B cell (primary cell): ENCODE measurements around the gene TSHZ1. TPM values are rescaled to one million over a fixed set of nuclear protein-coding genes. Genes with fewer than 3 reads are reported as not detected.

Experiments
- ATAC-seq: fragments of 200-7000 bp; cut with Tn5 transposase; one replicate; pipeline ENCODE4 v1.10.0; 2021; ENCODE audit warnings: low read depth, mild to moderate bottlenecking, moderate number of reproducible peaks, moderate library complexity
- CTCF ChIA-PET: fragments of 350-600 bp; sonication (Branson Sonifier 250); formaldehyde crosslinking; loops from one replicate; lab custom pipeline; 2021; ENCODE audit warnings: antibody characterized with exemption, inconsistent platforms; lab: Charles Lee
- POLR2A ChIA-PET: fragments of 350-600 bp; sonication (Branson Sonifier 250); formaldehyde crosslinking; loops from one replicate; lab custom pipeline; 2021; ENCODE audit warnings: antibody characterized with exemption; lab: Charles Lee
- DNase-seq: peaks from one replicate; pipeline ENCODE4 v3.0.0; 2013
- H2AFZ ChIP-seq: 2 replicates; pipeline ENCODE4 v1.6.1; 2012; ENCODE audit warnings: mild to moderate bottlenecking, low read depth, low read length; ENCODE audit not compliant: insufficient read depth, poor library complexity, severe bottlenecking
- H3K27ac ChIP-seq, 2 donors: 1 replicate in 1 of 2; 2 replicates in 1 of 2; pipeline ENCODE4 v1.5.1; 2012 to 2013; ENCODE audit warnings: low read length in 2 of 2, mild to moderate bottlenecking in 2 of 2, moderate library complexity in 1 of 2
- H3K27me3 ChIP-seq, 4 experiments: fragments of 200-600 bp in 1 of 4; sonication (generic) in 1 of 4; replicated peaks in 1 of 4; 1 replicate in 2 of 4; 2 replicates in 2 of 4; pipeline versions ENCODE4 v1.6.1 to v1.7.0; 2013 to 2016; ENCODE audit warnings: low read length in 3 of 4, mild to moderate bottlenecking in 2 of 4, mixed read lengths in 1 of 4, moderate library complexity in 1 of 4; ENCODE audit not compliant: insufficient read depth in 4 of 4, control insufficient read depth in 3 of 4; ENCODE audit errors: control extremely low read depth in 1 of 4
- H3K36me3 ChIP-seq, 2 experiments: replicated peaks in 1 of 2; 1 replicate in 1 of 2; 2 replicates in 1 of 2; pipeline versions ENCODE4 v1.6.1 to v1.7.1; 2013; ENCODE audit warnings: low read length in 1 of 2; ENCODE audit not compliant: insufficient read depth in 2 of 2, control insufficient read depth in 1 of 2; ENCODE audit errors: control extremely low read depth in 1 of 2, extremely low read depth in 1 of 2
- H3K4me1 ChIP-seq, 2 donors: fragments of 200-600 bp in 1 of 2; sonication (generic) in 1 of 2; 1 replicate in 1 of 2; 2 replicates in 1 of 2; pipeline versions ENCODE4 v1.5.1 to v1.6.1; 2013 to 2017; ENCODE audit warnings: low read length in 2 of 2; ENCODE audit not compliant: control insufficient read depth in 2 of 2, insufficient read depth in 2 of 2
- H3K4me2 ChIP-seq: replicated peaks from 2 replicates; pipeline ENCODE3; 2012; ENCODE audit warnings: mild to moderate bottlenecking, low read depth, low read length; ENCODE audit not compliant: poor library complexity, severe bottlenecking
- H3K4me3 ChIP-seq, 5 experiments: fragments of 200-600 bp in 1 of 5; sonication (generic) in 1 of 5; 1 replicate in 3 of 5; 2 replicates in 2 of 5; pipeline versions ENCODE4 v1.5.1 to v1.7.0; 2011 to 2016; ENCODE audit warnings: low read length in 4 of 5, mild to moderate bottlenecking in 4 of 5, low read depth in 2 of 5, control low read depth in 1 of 5, moderate library complexity in 1 of 5; ENCODE audit not compliant: insufficient read depth in 1 of 5; ENCODE audit errors: control extremely low read depth in 1 of 5, extremely low read depth in 1 of 5
- H3K79me2 ChIP-seq: fragments of 200-600 bp; sonication (generic); one replicate; pipeline ENCODE4 v1.6.0; 2016; ENCODE audit warnings: low read length; ENCODE audit not compliant: control insufficient read depth, insufficient read depth
- H3K9ac ChIP-seq: fragments of 200-600 bp; sonication (generic); 2 replicates; pipeline ENCODE4 v1.6.1; 2017; ENCODE audit warnings: mild to moderate bottlenecking, low read length, moderate library complexity
- H3K9me3 ChIP-seq, 3 donors: one replicate each; pipeline versions ENCODE4 v1.6.1 to v1.7.1; 2013; ENCODE audit warnings: low read length in 2 of 3; ENCODE audit not compliant: control insufficient read depth in 2 of 3, insufficient read depth in 1 of 3; ENCODE audit errors: control extremely low read depth in 1 of 3
- H4K20me1 ChIP-seq: 2 replicates; pipeline ENCODE4 v1.6.0; 2012; ENCODE audit warnings: mild to moderate bottlenecking, low read length; ENCODE audit not compliant: insufficient read depth, control insufficient read depth, poor library complexity, severe bottlenecking
- H3K27ac Mint-ChIP-seq: one replicate; pipeline ENCODE4 v1.8.0; 2021; ENCODE audit warnings: mixed read lengths
- H3K27me3 Mint-ChIP-seq: one replicate; pipeline ENCODE4 v1.8.0; 2021; ENCODE audit warnings: mixed read lengths
- H3K4me1 Mint-ChIP-seq: one replicate; pipeline ENCODE4 v1.8.0; 2021; ENCODE audit warnings: mixed read lengths
- H3K4me3 Mint-ChIP-seq: one replicate; pipeline ENCODE4 v1.8.0; 2021; ENCODE audit warnings: mixed read lengths
- H3K9me3 Mint-ChIP-seq: one replicate; pipeline ENCODE4 v1.8.0; 2022; ENCODE audit warnings: mixed read lengths; ENCODE audit not compliant: insufficient read depth
- EZH2 ChIP-seq: IDR thresholded peaks from 2 replicates; pipeline ENCODE4 v1.6.1; 2012; ENCODE audit warnings: borderline replicate concordance, low read depth, mild to moderate bottlenecking, moderate library complexity, low read length; ENCODE audit not compliant: insufficient read depth, poor library complexity, severe bottlenecking
- WGBS: methylation state at CpG from one replicate; pipeline ENCODE4 v1.1.5; 2013; ENCODE audit warnings: missing lambda C conversion rate; ENCODE audit not compliant: insufficient coverage; 5-methylcytosine and 5-hydroxymethylcytosine counted together
- intact Hi-C: fragments of 100-400 bp; cut with micrococcal nuclease; formaldehyde crosslinking; loops from one replicate; pipeline ENCODE4 v1.10.0; 2022
- polyA plus RNA-seq: library from polyadenylated mRNA; depleted of rRNA; stranded (reverse); fragments of >200 nt; gene quantifications from 2 replicates; pipeline ENCODE4 v1.2.3, GENCODE V29; 2012
- total RNA-seq, 2 donors: library from RNA; stranded (reverse); fragments of 120-200 nt in 1 of 2; gene quantifications; 1 replicate in 1 of 2; 2 replicates in 1 of 2; pipeline versions ENCODE4 v1.2.3 to v1.2.4, GENCODE V29; 2013 to 2022
- TF ChIP-seq, protein P1 (sequence below): fragments of 200-600 bp; IDR thresholded peaks from one replicate; pipeline ENCODE4 v1.8.0; 2022; ENCODE audit warnings: antibody characterized with exemption, mild to moderate bottlenecking

Gene TSHZ1
- total and polyA plus RNA-seq, 2 donors (not counting 1 experiment from before 2014, with no cell fraction given), result 5.3 to 9.8 TPM

GRCh38 chr18:75285876-75286275, 75.3 kb downstream of the TSHZ1 start:
- POLR2A ChIA-PET, result no interaction called here

GRCh38 chr18:75287006-75287405, 76.4 kb downstream of the TSHZ1 start:
- no peaks in the 10 kb centered on the region for H3K4me1 Mint-ChIP-seq
- TF ChIP-seq, protein P1, sequence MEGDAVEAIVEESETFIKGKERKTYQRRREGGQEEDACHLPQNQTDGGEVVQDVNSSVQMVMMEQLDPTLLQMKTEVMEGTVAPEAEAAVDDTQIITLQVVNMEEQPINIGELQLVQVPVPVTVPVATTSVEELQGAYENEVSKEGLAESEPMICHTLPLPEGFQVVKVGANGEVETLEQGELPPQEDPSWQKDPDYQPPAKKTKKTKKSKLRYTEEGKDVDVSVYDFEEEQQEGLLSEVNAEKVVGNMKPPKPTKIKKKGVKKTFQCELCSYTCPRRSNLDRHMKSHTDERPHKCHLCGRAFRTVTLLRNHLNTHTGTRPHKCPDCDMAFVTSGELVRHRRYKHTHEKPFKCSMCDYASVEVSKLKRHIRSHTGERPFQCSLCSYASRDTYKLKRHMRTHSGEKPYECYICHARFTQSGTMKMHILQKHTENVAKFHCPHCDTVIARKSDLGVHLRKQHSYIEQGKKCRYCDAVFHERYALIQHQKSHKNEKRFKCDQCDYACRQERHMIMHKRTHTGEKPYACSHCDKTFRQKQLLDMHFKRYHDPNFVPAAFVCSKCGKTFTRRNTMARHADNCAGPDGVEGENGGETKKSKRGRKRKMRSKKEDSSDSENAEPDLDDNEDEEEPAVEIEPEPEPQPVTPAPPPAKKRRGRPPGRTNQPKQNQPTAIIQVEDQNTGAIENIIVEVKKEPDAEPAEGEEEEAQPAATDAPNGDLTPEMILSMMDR, result no peak
- TF ChIP-seq EZH2, result no peak
- no peak overlapping the region for H3K4me3 Mint-ChIP-seq
- Histone ChIP-seq H4K20me1 (no peaks in the 10 kb centered on the region), H3K36me3 (peaks cover 1 to 25% of the 10 kb centered on the region in 2 experiments), H3K9ac (no peak overlapping the region), H3K9me3 (peaks cover 0 to 32% (median 0%) of the 10 kb centered on the region in 3 donors), H3K4me3 (no peak overlapping the region), H3K4me2 (no peak overlapping the region), H3K4me1 (no peaks in the 10 kb centered on the region), H2AFZ (no peak overlapping the region), H3K27ac (no peak overlapping the region), H3K79me2 (no peaks in the 10 kb centered on the region), H3K27me3 (no peaks in the 10 kb centered on the region)
- no peaks in the 10 kb centered on the region for H3K9me3 Mint-ChIP-seq
- CTCF ChIA-PET, result no interaction called here
- no peak for ATAC-seq
- WGBS, result 98% methylated on average over 23 of the region's 23 CpGs
- no peak overlapping the region for H3K27ac Mint-ChIP-seq
- no peaks in the 10 kb centered on the region for H3K27me3 Mint-ChIP-seq
- POLR2A ChIA-PET, result no interaction called here
- intact Hi-C loops, result no loop called here
- DNase-seq, result no peak

More at GRCh38 chr18:75285876-75286275, 75.3 kb downstream of the TSHZ1 start:
- Histone ChIP-seq H4K20me1 (no peaks in the 10 kb centered on the region), H3K9me3 (peaks cover 0 to 38% (median 0%) of the 10 kb centered on the region in 3 donors), H2AFZ (no peak overlapping the region), H3K4me2 (no peak overlapping the region), H3K79me2 (no peaks in the 10 kb centered on the region), H3K4me3 (no peak overlapping the region), H3K27me3 (no peaks in the 10 kb centered on the region), H3K9ac (no peak overlapping the region), H3K36me3 (peaks cover 1 to 25% of the 10 kb centered on the region in 2 experiments), H3K27ac (no peak overlapping the region), H3K4me1 (no peaks in the 10 kb centered on the region)
- intact Hi-C loops, result no loop called here
- no peak overlapping the region for H3K27ac Mint-ChIP-seq
- no peaks in the 10 kb centered on the region for H3K9me3 Mint-ChIP-seq
- 97% methylated on average over 24 of the region's 24 CpGs for WGBS
- H3K4me1 Mint-ChIP-seq, result no peaks in the 10 kb centered on the region
- ATAC-seq, result no peak
- no peak for DNase-seq
- no peaks in the 10 kb centered on the region for H3K27me3 Mint-ChIP-seq
- no peak overlapping the region for H3K4me3 Mint-ChIP-seq
- TF ChIP-seq EZH2, result no peak
- TF ChIP-seq, protein P1, result no peak
- CTCF ChIA-PET, result no interaction called here
